Lower leg skin (tissue), 3 donors: ENCODE measurements around the gene XAB2.

Experiments used
- POLR2A ChIP-seq, 2 donors: fragments of 450-650 bp; IDR thresholded peaks; one replicate each; pipeline ENCODE4 v1.6.1; 2016 to 2017; ENCODE audit warnings: antibody characterized with exemption in 2 of 2, mild to moderate bottlenecking in 1 of 2, moderate library complexity in 1 of 2
- TF ChIP-seq, protein P1 (sequence below), 3 donors: fragments of 450-650 bp; IDR thresholded peaks; one replicate each; pipeline ENCODE4 v1.5.1; 2016; ENCODE audit warnings: antibody characterized with exemption in 3 of 3, mild to moderate bottlenecking in 3 of 3, moderate library complexity in 2 of 3

DNA sequence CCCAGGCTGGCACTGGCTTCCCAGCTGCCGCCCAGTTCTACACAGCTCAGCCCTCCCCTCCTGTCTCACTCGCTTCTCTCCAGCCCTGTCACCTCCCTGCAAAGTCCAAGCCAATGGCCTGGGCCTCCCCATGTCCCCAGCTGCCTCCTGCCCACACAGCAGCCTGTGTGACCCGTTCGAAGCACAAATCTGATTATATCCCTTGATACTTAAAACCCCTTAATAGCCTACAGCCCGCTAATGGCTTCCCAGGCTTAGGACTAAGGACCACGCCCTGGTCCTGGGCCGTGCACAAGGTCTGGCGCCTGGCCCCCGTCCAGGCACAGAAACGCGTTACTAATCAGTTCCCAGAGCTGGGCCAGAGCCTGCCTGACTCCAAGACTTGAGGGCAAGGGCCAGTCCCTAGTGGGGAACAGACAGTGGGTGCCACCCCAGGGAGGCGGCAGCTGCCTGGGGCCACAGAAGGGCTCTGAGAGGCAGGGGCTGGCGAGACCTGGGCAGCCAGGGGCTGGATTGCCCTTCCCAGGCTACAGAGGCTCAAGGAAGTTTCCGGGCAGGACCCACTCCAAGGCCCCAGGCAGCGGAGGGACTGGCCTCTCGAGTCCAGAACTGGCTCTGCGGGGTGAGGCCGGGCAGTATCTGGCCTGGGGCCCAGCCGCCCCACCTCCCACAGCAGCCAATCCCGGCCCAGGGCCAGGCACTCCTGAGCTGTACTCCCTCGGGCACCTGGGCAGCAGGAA lies 10.4 kb downstream of the XAB2 start:
- TF ChIP-seq, protein P1, sequence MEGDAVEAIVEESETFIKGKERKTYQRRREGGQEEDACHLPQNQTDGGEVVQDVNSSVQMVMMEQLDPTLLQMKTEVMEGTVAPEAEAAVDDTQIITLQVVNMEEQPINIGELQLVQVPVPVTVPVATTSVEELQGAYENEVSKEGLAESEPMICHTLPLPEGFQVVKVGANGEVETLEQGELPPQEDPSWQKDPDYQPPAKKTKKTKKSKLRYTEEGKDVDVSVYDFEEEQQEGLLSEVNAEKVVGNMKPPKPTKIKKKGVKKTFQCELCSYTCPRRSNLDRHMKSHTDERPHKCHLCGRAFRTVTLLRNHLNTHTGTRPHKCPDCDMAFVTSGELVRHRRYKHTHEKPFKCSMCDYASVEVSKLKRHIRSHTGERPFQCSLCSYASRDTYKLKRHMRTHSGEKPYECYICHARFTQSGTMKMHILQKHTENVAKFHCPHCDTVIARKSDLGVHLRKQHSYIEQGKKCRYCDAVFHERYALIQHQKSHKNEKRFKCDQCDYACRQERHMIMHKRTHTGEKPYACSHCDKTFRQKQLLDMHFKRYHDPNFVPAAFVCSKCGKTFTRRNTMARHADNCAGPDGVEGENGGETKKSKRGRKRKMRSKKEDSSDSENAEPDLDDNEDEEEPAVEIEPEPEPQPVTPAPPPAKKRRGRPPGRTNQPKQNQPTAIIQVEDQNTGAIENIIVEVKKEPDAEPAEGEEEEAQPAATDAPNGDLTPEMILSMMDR (IDR thresholded peaks at IDR 0.05), result no peak
- TF ChIP-seq POLR2A (IDR thresholded peaks at IDR 0.05), result no peak
